NCI-H510A (cell line): ENCODE data around the gene WT1.
"Not testable (repeated sequence)": the region's sequence is repeated elsewhere in the genome, so short reads cannot be mapped to it uniquely, and the experiment has no call there.

ENCODE experiments used
- DNase-seq: peaks from one replicate; lab custom pipeline; 2025; lab: John Stamatoyannopoulos, UW

The WT1 gene

DNA sequence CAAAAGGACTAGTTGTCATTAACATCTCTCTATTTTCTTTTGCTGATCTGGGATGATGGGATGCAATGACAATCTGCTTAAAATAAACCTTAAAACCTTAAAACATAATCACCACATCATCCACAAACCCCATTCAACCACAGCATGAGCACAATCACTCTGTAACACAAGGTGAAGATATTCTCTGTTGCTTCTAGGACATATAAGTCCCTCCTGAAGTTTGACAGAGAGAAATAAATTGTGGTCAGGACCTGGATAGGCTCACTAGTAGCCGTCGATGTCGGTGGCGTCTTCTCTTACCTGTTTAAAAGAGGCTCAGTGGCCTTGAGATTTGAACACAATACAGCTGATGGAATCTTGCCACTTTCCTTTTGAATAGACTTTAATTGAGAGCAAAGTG, 47.9 kb downstream of the WT1 start:
- DNase-seq: no peak

DNA sequence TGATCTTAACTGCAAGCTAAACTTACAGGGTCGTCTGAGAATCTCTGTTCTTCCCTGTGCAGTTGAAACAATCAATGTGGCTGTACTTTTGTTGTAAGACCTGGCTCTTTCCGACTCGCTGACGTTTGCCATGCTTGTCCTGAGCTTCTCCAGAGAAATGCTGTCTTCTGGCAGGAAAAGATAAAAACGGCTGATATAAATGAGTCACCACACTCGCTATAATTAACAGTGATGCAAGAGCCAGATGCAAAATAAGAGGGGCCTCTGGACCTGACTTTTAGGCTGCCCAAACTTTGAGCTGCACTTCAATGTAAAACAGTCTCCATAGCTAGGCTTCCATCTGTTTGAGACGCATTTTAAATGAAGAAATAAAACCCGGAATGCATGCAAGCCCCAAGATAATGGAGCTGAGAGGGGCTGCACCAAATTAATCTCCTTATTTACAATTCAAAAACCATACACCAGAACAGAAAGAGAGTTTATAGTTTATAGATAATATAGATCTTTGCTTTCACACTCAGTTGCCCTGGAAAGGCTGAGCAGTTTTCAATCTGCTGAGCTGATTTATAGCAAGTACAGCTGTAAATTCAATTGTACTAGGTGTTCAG, 48.5 kb downstream of the WT1 start:
- DNase-seq: no peak

DNA sequence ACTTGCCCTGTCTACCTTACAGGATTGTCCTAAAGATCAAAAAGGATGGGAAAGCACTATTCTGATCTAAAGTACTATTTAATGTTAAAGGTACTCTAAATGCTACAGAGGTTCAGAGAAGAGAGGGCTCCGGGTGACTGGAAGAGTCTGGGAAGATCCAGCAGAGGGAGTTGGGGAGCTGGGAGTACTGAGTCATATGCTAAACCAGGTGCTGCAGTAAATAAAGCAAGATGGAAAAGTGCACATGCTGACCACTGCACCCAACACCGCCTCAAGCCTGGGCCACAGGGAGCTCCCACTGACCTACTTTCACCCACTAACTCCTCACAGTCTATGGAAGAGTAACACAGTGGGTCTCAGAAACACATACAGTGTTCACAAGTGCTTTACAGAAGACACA, 49.3 kb downstream of the WT1 start:
- no peak for DNase-seq

- no peak for DNase-seq
These were observed 52.8 kb downstream of the WT1 start for GRCh38 chr11:32382339-32383049.

GRCh38 chr11:32381179-32381578, 54.2 kb downstream of the WT1 start:
- no peak for DNase-seq

- DNase-seq: no peak
These were observed 55.6 kb downstream of the WT1 start for GRCh38 chr11:32379719-32380118.

- DNase-seq: no peak
These were observed 59.5 kb downstream of the WT1 start for GRCh38 chr11:32375826-32376225.

GRCh38 chr11:32374261-32374711, 61.1 kb downstream of the WT1 start:
- DNase-seq: no peak

DNA sequence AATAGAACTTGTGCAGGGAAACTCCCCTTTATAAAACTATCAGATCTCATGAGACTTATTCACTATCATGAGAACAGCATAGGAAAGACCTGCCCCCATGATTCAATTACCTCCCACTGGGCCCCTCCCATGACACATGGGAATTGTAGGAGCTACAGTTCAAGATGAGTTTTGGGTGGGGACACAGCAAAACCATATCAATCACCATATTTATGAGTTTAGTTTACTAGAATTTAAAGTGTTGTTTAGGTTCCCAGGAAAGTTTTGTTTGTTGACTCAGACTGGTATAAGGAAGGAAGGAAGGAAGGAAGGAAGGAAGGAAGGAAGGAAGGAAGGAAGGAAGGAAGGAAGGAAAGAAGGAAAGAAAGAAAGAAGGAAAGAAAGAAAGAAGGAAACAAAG, 65.4 kb downstream of the WT1 start:
- not testable (repeated sequence) for DNase-seq

GRCh38 chr11:32366666-32367065, 68.7 kb downstream of the WT1 start:
- no peak for DNase-seq

DNA sequence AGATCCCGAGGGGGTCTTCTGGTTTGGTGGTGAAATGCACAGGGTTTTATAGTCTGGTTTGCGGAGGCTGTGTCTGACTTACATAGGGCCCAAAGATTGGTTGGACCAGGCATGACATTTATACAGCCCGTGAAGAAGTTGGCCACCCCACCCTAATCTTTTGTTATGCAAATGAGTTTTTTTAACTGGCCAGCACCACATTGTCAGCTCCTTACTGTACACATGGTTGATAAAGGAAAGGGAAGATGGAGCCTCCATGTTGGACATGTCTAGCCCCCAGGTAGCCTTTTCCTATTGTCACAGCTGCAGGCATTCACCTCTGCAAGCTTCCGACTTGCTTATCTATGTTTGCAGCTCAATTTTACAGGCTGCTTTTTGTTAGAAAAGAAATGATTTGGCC, 70.1 kb downstream of the WT1 start:
- DNase-seq: no peak

DNA sequence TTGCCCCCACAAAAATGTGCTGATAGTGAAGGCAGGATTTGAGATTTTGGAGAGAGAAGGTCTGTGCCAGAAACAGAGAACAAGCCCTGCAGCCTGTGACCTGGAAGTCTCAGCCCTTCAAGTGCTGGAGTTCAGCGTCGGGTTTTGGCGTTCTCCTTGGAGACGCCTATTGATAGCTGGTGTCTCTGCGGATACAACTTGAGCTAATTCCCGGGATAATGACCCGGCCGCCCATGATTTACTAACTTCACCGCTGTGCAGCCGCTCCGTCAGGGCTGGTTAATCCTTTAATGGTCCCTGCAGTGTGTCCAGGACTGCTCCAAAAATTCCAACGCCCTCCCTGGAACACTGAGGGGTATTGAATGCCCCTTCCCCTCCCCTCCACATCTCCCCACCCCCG, 76.6 kb downstream of the WT1 start:
- DNase-seq: no peak

- no peak for DNase-seq
These were observed 81.5 kb downstream of the WT1 start for GRCh38 chr11:32353884-32354283.

- DNase-seq: no peak
These were observed 86.8 kb downstream of the WT1 start for GRCh38 chr11:32348502-32348901.

GRCh38 chr11:32344946-32345345, 90.4 kb downstream of the WT1 start:
- DNase-seq: no peak

- DNase-seq: no peak
These were observed 91.9 kb downstream of the WT1 start for GRCh38 chr11:32343325-32344008.

GRCh38 chr11:32341620-32342613, 93.4 kb downstream of the WT1 start:
- no peak for DNase-seq

DNA sequence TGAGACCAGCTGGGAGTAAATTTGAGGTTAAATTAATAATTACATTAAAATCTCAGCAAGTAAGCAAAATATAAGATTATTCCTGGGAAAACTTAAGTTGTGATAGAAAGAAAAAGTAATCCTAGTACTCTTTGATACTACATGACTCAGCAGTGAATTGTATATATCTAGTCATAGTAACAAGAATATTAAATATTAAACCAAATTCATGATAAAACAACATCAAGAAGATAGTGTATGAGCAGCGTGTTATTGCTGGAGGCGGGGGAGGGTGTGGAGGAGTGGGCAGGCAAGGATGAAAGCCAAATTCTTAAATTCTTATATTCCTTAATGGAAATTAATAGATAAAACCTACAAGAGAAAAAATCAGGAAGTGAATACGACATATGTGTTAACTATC, 95.2 kb downstream of the WT1 start:
- no peak for DNase-seq
